ENCODE data around the gene BAIAP2. TPM values are rescaled to one million over a fixed set of nuclear protein-coding genes. Genes with fewer than 3 reads are reported as not detected.

Gene BAIAP2
- total RNA-seq, 4 donors from 2014 or later = 35.8 to 86.8 (median 42.1) TPM

GRCh38 chr17:81131486-81132196 lies 96.7 kb downstream of the BAIAP2 start:
- no peaks in the 10 kb centered on the region for H3K9me3 ChIP-seq
- H3K27ac ChIP-seq = no peak overlapping the region
- no peak overlapping the region for H3K4me3 ChIP-seq (replicated peaks in 1 of 3)
- 92% methylated on average over 13 of the region's 14 CpGs; no CpG with 5 or more reads in 1 of the 2 donors for WGBS, 2 donors
- DNase-seq = no peak
- intact Hi-C loops (cut with DNase I) = no loop called here
- H3K27me3 ChIP-seq = no peaks in the 10 kb centered on the region
- no peaks in the 10 kb centered on the region for H3K36me3 ChIP-seq
- H3K4me1 ChIP-seq = no peaks in the 10 kb centered on the region
- TF ChIP-seq POLR2A (IDR thresholded peaks at IDR 0.05) (no peak), CTCF (IDR thresholded peaks at IDR 0.05) (no peak)

GRCh38 chr17:81132197-81132540 lies 97.2 kb downstream of the BAIAP2 start:
- H3K4me1 ChIP-seq = no peaks in the 10 kb centered on the region
- no peaks in the 10 kb centered on the region for H3K36me3 ChIP-seq
- no peaks in the 10 kb centered on the region for H3K27me3 ChIP-seq
- WGBS, 2 donors = 66% methylated on average over 9 of the region's 11 CpGs; no CpG with 5 or more reads in 1 of the 2 donors
- DNase-seq = no peak
- intact Hi-C loops (cut with DNase I) = no loop called here
- TF ChIP-seq CTCF (IDR thresholded peaks at IDR 0.05) (no peak), POLR2A (IDR thresholded peaks at IDR 0.05) (no peak)
- no peak overlapping the region for H3K27ac ChIP-seq
- H3K4me3 ChIP-seq (replicated peaks in 1 of 3) = no peak overlapping the region
- H3K9me3 ChIP-seq = no peaks in the 10 kb centered on the region

- no peak for DNase-seq
- H3K9me3 ChIP-seq = no peaks in the 10 kb centered on the region
- H3K27ac ChIP-seq = no peak overlapping the region
- H3K4me3 ChIP-seq (replicated peaks in 1 of 3) = no peak overlapping the region
- no peaks in the 10 kb centered on the region for H3K36me3 ChIP-seq
- H3K4me1 ChIP-seq = no peaks in the 10 kb centered on the region
- 96 to 100% methylated on average over 1 to 11 of the region's 22 CpGs for WGBS, 2 donors
- intact Hi-C loops (cut with DNase I) = no loop called here
- no peaks in the 10 kb centered on the region for H3K27me3 ChIP-seq
- no peak for TF ChIP-seq CTCF (IDR thresholded peaks at IDR 0.05)
Measured at GRCh38 chr17:81132770-81133723, 98.1 kb downstream of the BAIAP2 start.

- intact Hi-C loops (cut with DNase I) = no loop called here
- Histone ChIP-seq H3K4me3 (replicated peaks in 1 of 3) (no peak overlapping the region), H3K27ac (no peak overlapping the region), H3K9me3 (no peaks in the 10 kb centered on the region), H3K27me3 (no peaks in the 10 kb centered on the region), H3K36me3 (no peaks in the 10 kb centered on the region), H3K4me1 (no peaks in the 10 kb centered on the region)
- DNase-seq = no peak
- TF ChIP-seq CTCF (IDR thresholded peaks at IDR 0.05) = no peak
- no peak for TF ChIP-seq POLR2A (IDR thresholded peaks at IDR 0.05)
- 81 to 90% methylated on average over 17 to 22 of the region's 28 CpGs for WGBS, 2 donors
Measured at GRCh38 chr17:81134064-81134781, 99.3 kb downstream of the BAIAP2 start.

Data from thyroid gland (tissue), 4 donors.